A549 (cell line): ENCODE results near the gene SYNE3. TPM values are rescaled to one million over a fixed set of nuclear protein-coding genes. Genes with fewer than 3 reads are reported as not detected.

Source experiments
- ATAC-seq, 2 experiments: fragments of 200-7000 bp in 1 of 2; fragments of >200 bp in 1 of 2; cut with Nextera tagmentation in 1 of 2; cut with Tn5 transposase in 1 of 2; 3 replicates each; pipeline versions ENCODE4 v1.8.0 to v1.9.1; 2018 to 2020; ENCODE audit warnings: mild to moderate bottlenecking in 1 of 2, moderate library complexity in 1 of 2
- CTCF ChIA-PET: fragments of 300-600 bp; sonication (Branson Sonifier 250); formaldehyde crosslinking; extraction: SDS; loops from one replicate; lab custom pipeline; 2021; ENCODE audit warnings: antibody characterized with exemption, inconsistent platforms; lab: Yijun Ruan, JAX
- POLR2A ChIA-PET: fragments of 350-600 bp; formaldehyde crosslinking; extraction: SDS; loops from one replicate; lab custom pipeline; 2021; ENCODE audit warnings: antibody characterized with exemption, inconsistent platforms; lab: Yijun Ruan, JAX
- DNase-seq, 2 experiments: peaks; one replicate each; pipeline versions ENCODE4 v3.0.0 to v3.0.0-alpha.2; 2011 to 2016; ENCODE audit warnings: low read depth in 1 of 2, low spot score in 1 of 2
- FAIRE-seq: peaks from 2 replicates; lab custom pipeline; 2011; peaks lifted over from hg19 to GRCh38; lab: Jason Lieb, UNC
- H3K27ac ChIP-seq, 2 experiments: fragments of >200 bp; sonication (Bioruptor Twin); formaldehyde crosslinking; 3 replicates each; pipeline ENCODE4 v1.5.1; 2016 to 2017
- H3K4me1 ChIP-seq: fragments of >200 bp; sonication (Bioruptor Twin); formaldehyde crosslinking; 3 replicates; pipeline ENCODE4 v1.6.1; 2016
- H3K4me2 ChIP-seq: fragments of >200 bp; sonication (Bioruptor Twin); formaldehyde crosslinking; 3 replicates; pipeline ENCODE4 v1.6.1; 2016
- H3K4me3 ChIP-seq: fragments of >200 bp; sonication (Bioruptor Twin); formaldehyde crosslinking; 3 replicates; pipeline ENCODE4 v1.5.1; 2016
- H3K9me3 ChIP-seq: fragments of >200 bp; sonication (Bioruptor Twin); formaldehyde crosslinking; 3 replicates; pipeline ENCODE4 v1.6.1; 2016
- BHLHE40 ChIP-seq: IDR thresholded peaks from 2 replicates; pipeline ENCODE4 v1.6.1; 2012; ENCODE audit warnings: low read depth, low read length, inconsistent platforms
- CBX2 ChIP-seq: fragments of 200-600 bp; sonication (generic); IDR thresholded peaks from 2 replicates; pipeline ENCODE4 v1.6.1; 2016; ENCODE audit warnings: low read depth, mild to moderate bottlenecking, borderline replicate concordance
- CEBPB ChIP-seq, 2 experiments: fragments of >200 bp in 1 of 2; sonication (Bioruptor Twin) in 1 of 2; formaldehyde crosslinking in 1 of 2; IDR thresholded peaks; 2 replicates each; pipeline ENCODE4 v1.6.1; 2012 to 2016
- CHD4 ChIP-seq: fragments of 200-600 bp; sonication (generic); IDR thresholded peaks from 2 replicates; pipeline ENCODE4 v1.6.1; 2016; ENCODE audit warnings: antibody characterized with exemption, mild to moderate bottlenecking, borderline replicate concordance
- ESRRA ChIP-seq: fragments of 150-350 bp; IDR thresholded peaks from 2 replicates; pipeline ENCODE4 v1.6.1; 2014; ENCODE audit warnings: mild to moderate bottlenecking, low read length, borderline replicate concordance
- HEYL ChIP-seq: fragments of 250-450 bp; sonication (Bioruptor Pico); IDR thresholded peaks from 2 replicates; pipeline ENCODE4 v1.8.0; 2021; ENCODE audit warnings: mild to moderate bottlenecking, moderate library complexity
- HOXB5 ChIP-seq: fragments of 250-450 bp; sonication (Bioruptor Pico); IDR thresholded peaks from 2 replicates; pipeline ENCODE4 v1.5.0; 2020; ENCODE audit warnings: mild to moderate bottlenecking, moderate library complexity
- JUNB ChIP-seq: fragments of >200 bp; sonication (Bioruptor Twin); formaldehyde crosslinking; IDR thresholded peaks from 2 replicates; pipeline ENCODE4 v1.6.1; 2016
- MAZ ChIP-seq: fragments of 150-350 bp; IDR thresholded peaks from 2 replicates; pipeline ENCODE4 v1.6.1; 2014; ENCODE audit warnings: antibody characterized with exemption, low read depth, low read length, borderline replicate concordance
- POLR2A ChIP-seq: IDR thresholded peaks from 2 replicates; pipeline ENCODE4 v1.6.1; 2012; ENCODE audit warnings: mild to moderate bottlenecking, low read length
- RARB ChIP-seq: fragments of 250-450 bp; sonication (Bioruptor Pico); IDR thresholded peaks from 2 replicates; pipeline ENCODE4 v1.8.0; 2021; ENCODE audit warnings: mild to moderate bottlenecking, moderate library complexity
- RCOR1 ChIP-seq: fragments of 150-350 bp; IDR thresholded peaks from 2 replicates; pipeline ENCODE4 v1.6.1; 2014; ENCODE audit warnings: antibody characterized with exemption, low read length, low read depth
- RNF2 ChIP-seq: fragments of 200-600 bp; sonication (generic); IDR thresholded peaks from 2 replicates; pipeline ENCODE4 v1.6.1; 2016; ENCODE audit warnings: low read depth, mild to moderate bottlenecking, antibody characterized with exemption, moderate library complexity, borderline replicate concordance
- TP53 ChIP-seq: fragments of 250-450 bp; sonication (Bioruptor Pico); IDR thresholded peaks from 2 replicates; pipeline ENCODE4 v1.5.0; 2021; ENCODE audit warnings: mild to moderate bottlenecking, moderate library complexity
- ZFP36 ChIP-seq: fragments of 450-650 bp; IDR thresholded peaks from 2 replicates; pipeline ENCODE4 v1.6.1; 2014; ENCODE audit warnings: borderline replicate concordance; ENCODE audit not compliant: partially characterized antibody
- ZNF302 ChIP-seq: fragments of 250-450 bp; sonication (Bioruptor Pico); IDR thresholded peaks from 2 replicates; pipeline ENCODE4 v1.9.0; 2021; ENCODE audit warnings: inconsistent platforms, mild to moderate bottlenecking, moderate library complexity
- WGBS: methylation state at CpG from one replicate; pipeline ENCODE4 v1.1.6; 2017; ENCODE audit errors: missing lambda C conversion rate; 5-methylcytosine and 5-hydroxymethylcytosine counted together
- polyA plus RNA-seq, 4 experiments: library from polyadenylated mRNA; depleted of rRNA in 3 of 4; stranded (reverse); fragments of >200 nt; fragmentation: RNase III in 1 of 4; extraction: RNeasy Plus Mini Kit Qiagen cat#74134 plus additional on column Dnase treatment in 1 of 4; gene quantifications; 2 replicates in 3 of 4; 3 replicates in 1 of 4; pipeline ENCODE4 v1.2.3, GENCODE V29; 2011 to 2017
- TF ChIP-seq, protein P1 (sequence below): IDR thresholded peaks from 2 replicates; pipeline ENCODE4 v1.6.1; 2012
- TF ChIP-seq, protein P2 (sequence below): IDR thresholded peaks from 2 replicates; pipeline ENCODE4 v1.6.1; 2012
- TF ChIP-seq, protein P3 (sequence below): fragments of 250-450 bp; sonication (Bioruptor Pico); IDR thresholded peaks from 2 replicates; pipeline ENCODE4 v1.5.0; 2021; ENCODE audit warnings: mild to moderate bottlenecking, moderate library complexity, borderline replicate concordance
- TF ChIP-seq, protein P4 (sequence below): fragments of 450-650 bp; IDR thresholded peaks from 2 replicates; pipeline ENCODE4 v1.6.1; 2014; ENCODE audit warnings: antibody characterized with exemption

The SYNE3 gene
- polyA plus RNA-seq, 2 of the 4 experiments (the other 2 are of a cell fraction): 0.05 to 0.08 TPM

DNA sequence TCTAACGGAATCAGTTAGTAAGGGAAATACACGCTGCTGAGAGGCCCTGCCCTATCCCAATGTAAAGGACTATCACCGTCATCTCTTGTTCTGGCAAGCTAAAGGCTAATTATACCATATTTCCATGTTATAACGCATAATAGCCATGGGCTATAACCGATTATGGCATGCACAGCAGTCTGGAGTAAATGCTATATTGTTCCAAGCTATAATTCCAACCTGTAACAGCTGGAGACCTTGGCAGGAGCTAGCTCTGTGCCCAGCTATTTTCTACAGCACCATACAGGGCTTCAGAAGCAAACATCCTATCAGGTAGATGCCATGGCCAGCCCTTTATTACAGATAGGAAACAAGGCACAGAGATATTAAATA lies 26.3 kb downstream of the SYNE3 start (continued):
- TF ChIP-seq ESRRA: no peak
- TF ChIP-seq POLR2A: no peak
- TF ChIP-seq MAZ: no peak
- TF ChIP-seq, all 56 proteins: peak for 0

DNA sequence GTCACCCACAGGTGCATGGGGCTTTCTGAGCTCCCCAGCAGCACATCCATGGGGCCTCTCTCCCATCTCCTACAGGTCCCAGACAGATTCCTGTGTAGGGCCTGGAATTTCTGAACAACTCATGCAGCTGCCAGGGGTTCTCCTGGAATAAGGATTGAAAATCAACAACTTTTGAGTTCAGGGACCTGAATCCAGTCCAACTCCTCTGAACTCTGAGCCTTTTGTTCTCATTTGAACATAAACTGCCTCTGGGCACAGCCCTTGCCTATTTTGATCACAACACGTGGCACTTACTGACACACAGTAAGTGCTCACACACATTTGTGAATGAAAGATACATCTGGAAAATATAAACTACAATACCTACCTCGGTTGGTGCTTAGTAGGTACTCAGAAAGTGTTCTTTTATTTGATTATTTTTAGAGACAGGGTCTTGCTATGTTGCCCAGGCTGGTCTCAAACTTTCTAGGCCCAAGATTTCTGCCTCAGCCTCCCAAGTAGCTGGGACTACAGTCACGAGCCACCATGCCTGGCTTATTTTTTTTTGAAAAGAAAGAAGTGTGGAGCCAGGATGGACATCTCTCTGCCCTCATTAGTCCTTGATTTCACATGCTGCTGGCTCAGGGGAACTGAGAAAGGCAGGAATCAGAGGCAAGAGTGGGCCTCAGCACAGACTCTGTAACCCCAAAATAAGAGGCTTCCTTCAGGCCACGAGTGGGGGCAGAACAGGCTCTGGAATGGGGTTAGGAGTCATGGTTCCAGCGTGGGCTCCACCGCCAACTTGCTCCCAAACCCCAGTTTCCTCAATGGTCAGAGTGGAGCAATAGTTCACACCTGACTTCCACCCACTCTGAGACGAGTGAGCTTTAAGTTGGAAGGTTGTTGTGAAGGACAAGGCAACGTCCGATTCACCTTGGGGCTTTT lies 27.0 kb downstream of the SYNE3 start:
- POLR2A ChIA-PET: no interaction called here
- no peak for ATAC-seq
- peaks cover 6% of the 10 kb centered on the region; the same call in 1 of the 3 replicates for H3K4me1 ChIP-seq
- TF ChIP-seq ZNF302 (CRISPR knock-in tag): no peak
- TF ChIP-seq, protein P1, sequence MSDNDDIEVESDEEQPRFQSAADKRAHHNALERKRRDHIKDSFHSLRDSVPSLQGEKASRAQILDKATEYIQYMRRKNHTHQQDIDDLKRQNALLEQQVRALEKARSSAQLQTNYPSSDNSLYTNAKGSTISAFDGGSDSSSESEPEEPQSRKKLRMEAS: no peak
- no peak for TF ChIP-seq JUNB
- no peak for TF ChIP-seq ZFP36
- no peak for TF ChIP-seq TP53 (CRISPR knock-in tag)
- no peak for TF ChIP-seq CEBPB (IDR thresholded peaks at IDR 0.05)
- TF ChIP-seq, protein P2, sequence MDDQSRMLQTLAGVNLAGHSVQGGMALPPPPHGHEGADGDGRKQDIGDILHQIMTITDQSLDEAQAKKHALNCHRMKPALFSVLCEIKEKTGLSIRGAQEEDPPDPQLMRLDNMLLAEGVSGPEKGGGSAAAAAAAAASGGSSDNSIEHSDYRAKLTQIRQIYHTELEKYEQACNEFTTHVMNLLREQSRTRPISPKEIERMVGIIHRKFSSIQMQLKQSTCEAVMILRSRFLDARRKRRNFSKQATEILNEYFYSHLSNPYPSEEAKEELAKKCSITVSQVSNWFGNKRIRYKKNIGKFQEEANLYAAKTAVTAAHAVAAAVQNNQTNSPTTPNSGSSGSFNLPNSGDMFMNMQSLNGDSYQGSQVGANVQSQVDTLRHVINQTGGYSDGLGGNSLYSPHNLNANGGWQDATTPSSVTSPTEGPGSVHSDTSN: no peak
- TF ChIP-seq, protein P3, sequence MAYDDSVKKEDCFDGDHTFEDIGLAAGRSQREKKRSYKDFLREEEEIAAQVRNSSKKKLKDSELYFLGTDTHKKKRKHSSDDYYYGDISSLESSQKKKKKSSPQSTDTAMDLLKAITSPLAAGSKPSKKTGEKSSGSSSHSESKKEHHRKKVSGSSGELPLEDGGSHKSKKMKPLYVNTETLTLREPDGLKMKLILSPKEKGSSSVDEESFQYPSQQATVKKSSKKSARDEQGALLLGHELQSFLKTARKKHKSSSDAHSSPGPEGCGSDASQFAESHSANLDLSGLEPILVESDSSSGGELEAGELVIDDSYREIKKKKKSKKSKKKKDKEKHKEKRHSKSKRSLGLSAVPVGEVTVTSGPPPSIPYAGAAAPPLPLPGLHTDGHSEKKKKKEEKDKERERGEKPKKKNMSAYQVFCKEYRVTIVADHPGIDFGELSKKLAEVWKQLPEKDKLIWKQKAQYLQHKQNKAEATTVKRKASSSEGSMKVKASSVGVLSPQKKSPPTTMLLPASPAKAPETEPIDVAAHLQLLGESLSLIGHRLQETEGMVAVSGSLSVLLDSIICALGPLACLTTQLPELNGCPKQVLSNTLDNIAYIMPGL (CRISPR knock-in tag): no peak
- TF ChIP-seq RCOR1: no peak
- TF ChIP-seq, protein P4, sequence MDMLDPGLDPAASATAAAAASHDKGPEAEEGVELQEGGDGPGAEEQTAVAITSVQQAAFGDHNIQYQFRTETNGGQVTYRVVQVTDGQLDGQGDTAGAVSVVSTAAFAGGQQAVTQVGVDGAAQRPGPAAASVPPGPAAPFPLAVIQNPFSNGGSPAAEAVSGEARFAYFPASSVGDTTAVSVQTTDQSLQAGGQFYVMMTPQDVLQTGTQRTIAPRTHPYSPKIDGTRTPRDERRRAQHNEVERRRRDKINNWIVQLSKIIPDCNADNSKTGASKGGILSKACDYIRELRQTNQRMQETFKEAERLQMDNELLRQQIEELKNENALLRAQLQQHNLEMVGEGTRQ: no peak
- no peak for TF ChIP-seq BHLHE40
- TF ChIP-seq RNF2: no peak
- TF ChIP-seq RARB (CRISPR knock-in tag): no peak
- TF ChIP-seq HEYL (CRISPR knock-in tag): no peak
- TF ChIP-seq HOXB5 (CRISPR knock-in tag): no peak
- TF ChIP-seq CHD4: no peak
- no peak for TF ChIP-seq CBX2
- TF ChIP-seq, all 56 proteins: peak for 0
- CTCF ChIA-PET: interaction anchor here (1.4 kb wide), 2 partner anchors 38 to 47 kb away, joined by 4 to 5 read pairs; no protein-coding TSS in a partner anchor
- Histone ChIP-seq H3K27ac (no peak overlapping the region), H3K4me2 (no peak overlapping the region), H3K4me3 (no peak overlapping the region), H3K9me3 (no peaks in the 10 kb centered on the region)
- FAIRE-seq (no peak), DNase-seq (no peak)
- 63% methylated on average over 9 of the region's 9 CpGs for WGBS
